Measurements from ENCODE around the gene DDOST. TPM values are rescaled to one million over a fixed set of nuclear protein-coding genes. Genes with fewer than 3 reads are reported as not detected.

Gene DDOST
- total RNA-seq, 1 donor from 2014 or later: 347 TPM

DNA sequence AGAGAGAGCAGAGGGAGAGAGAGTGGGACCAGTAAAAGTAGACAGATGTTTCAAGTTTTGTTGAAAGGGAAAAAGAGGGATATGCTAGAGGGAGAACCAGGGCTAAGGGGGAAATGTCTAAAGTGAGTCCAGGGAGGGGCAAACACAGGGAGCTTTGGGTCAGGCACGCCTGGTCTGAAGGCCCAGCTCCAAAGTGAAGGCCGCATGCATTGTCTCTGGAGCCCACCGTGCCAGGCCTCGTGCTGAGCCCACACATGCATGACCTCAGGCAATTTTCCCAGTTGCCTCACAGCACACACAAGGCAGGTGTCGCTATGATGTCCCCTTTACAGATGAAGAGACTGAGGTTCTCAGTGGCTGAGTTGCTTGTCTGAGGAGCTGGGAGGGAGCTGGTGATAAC lies 40.7 kb upstream of the DDOST start:
- TF ChIP-seq, protein P1, sequence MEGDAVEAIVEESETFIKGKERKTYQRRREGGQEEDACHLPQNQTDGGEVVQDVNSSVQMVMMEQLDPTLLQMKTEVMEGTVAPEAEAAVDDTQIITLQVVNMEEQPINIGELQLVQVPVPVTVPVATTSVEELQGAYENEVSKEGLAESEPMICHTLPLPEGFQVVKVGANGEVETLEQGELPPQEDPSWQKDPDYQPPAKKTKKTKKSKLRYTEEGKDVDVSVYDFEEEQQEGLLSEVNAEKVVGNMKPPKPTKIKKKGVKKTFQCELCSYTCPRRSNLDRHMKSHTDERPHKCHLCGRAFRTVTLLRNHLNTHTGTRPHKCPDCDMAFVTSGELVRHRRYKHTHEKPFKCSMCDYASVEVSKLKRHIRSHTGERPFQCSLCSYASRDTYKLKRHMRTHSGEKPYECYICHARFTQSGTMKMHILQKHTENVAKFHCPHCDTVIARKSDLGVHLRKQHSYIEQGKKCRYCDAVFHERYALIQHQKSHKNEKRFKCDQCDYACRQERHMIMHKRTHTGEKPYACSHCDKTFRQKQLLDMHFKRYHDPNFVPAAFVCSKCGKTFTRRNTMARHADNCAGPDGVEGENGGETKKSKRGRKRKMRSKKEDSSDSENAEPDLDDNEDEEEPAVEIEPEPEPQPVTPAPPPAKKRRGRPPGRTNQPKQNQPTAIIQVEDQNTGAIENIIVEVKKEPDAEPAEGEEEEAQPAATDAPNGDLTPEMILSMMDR (IDR thresholded peaks at IDR 0.05; ENCODE audit: insufficient read depth, low read length, poor library complexity, severe bottlenecking): no peak
- no peaks in the 10 kb centered on the region for H3K27me3 ChIP-seq (ENCODE audit: control insufficient read depth, insufficient read depth, low read length)
- no peak overlapping the region for H3K4me3 ChIP-seq (ENCODE audit: low read depth, low read length)
- no peak for DNase-seq (ENCODE audit: low read depth)
- H3K36me3 ChIP-seq (ENCODE audit: control insufficient read depth, insufficient read depth, low read length): no peaks in the 10 kb centered on the region

DNA sequence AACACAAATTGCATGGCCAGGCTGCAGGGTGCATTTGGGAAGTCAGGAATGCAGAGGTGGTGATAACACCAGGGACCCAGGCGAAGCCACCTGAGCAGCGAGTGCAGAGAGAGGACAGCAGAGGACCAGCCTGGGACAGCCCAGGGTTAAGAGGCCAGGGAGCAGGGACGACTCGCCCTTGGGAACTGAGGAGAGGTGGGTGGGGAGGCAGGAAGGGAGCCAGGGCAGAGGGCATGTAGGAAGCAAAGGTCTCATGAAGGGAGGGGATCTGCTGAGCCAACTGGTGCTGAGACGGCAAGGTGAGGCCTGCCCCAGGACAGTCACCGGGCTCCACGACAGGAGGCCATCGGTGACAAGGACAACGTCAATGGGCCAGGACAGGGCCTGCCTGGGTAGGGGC lies 40.3 kb upstream of the DDOST start:
- Histone ChIP-seq H3K4me3 (ENCODE audit: low read depth, low read length) (no peak overlapping the region), H3K27me3 (ENCODE audit: control insufficient read depth, insufficient read depth, low read length) (no peaks in the 10 kb centered on the region), H3K36me3 (ENCODE audit: control insufficient read depth, insufficient read depth, low read length) (no peaks in the 10 kb centered on the region)
- TF ChIP-seq, protein P1 (IDR thresholded peaks at IDR 0.05; ENCODE audit: insufficient read depth, low read length, poor library complexity, severe bottlenecking): no peak
- DNase-seq (ENCODE audit: low read depth): no peak

DNA sequence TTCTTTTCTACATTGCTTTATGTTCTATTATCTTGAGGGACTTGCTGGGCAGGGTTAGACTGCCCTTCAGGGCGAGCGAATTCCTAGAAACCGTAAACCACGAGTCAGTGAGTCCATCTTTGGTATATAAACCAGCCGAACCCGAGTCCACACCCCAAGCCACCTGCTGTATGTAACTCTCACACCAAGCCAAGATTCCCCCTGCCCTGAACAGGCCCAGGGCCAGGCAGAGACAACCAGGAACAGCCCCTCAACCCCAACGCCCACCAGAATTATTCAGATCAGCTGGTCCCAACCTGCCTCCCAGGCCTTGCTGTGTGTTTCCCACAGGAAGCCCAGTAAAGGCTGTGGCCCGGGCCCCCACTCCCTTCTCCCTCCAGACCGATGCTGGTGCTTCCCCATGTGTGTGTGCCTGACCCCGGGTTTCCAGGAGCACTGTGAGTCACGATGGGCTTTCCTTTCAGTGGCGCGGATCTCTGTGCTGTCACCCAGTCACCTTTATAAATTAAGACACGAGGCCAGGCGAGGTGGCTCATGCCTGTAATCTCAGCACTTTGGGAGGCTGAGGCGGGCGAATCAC lies 39.6 kb upstream of the DDOST start:
- TF ChIP-seq, protein P1 (IDR thresholded peaks at IDR 0.05; ENCODE audit: insufficient read depth, low read length, poor library complexity, severe bottlenecking): no peak
- H3K27me3 ChIP-seq (ENCODE audit: control insufficient read depth, insufficient read depth, low read length): no peaks in the 10 kb centered on the region
- DNase-seq (ENCODE audit: low read depth): no peak
- no peak overlapping the region for H3K4me3 ChIP-seq (ENCODE audit: low read depth, low read length)
- H3K36me3 ChIP-seq (ENCODE audit: control insufficient read depth, insufficient read depth, low read length): no peaks in the 10 kb centered on the region

DNA sequence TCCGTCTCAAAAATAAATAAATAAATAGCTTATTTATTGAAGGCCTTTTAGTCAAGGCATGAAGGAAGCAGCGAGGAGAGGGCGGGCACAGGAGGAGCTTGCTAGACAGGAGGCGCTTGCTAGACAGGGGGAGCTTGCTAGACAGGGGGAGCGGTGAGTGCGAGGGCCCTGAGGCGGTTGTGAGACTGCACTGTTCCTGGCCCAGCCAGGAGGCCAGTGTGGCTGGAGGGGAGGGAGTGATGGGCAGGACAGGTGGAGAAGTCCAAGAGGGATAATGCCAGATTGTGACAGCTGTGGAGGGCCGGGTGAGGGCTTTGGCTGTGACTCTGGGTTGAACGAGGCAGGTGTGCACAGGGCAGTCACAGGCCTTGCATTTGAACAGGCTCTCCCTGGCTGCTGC lies 38.4 kb upstream of the DDOST start:
- TF ChIP-seq, protein P1 (IDR thresholded peaks at IDR 0.05; ENCODE audit: insufficient read depth, low read length, poor library complexity, severe bottlenecking): no peak
- Histone ChIP-seq H3K27me3 (ENCODE audit: control insufficient read depth, insufficient read depth, low read length) (no peaks in the 10 kb centered on the region), H3K36me3 (ENCODE audit: control insufficient read depth, insufficient read depth, low read length) (no peaks in the 10 kb centered on the region), H3K4me3 (ENCODE audit: low read depth, low read length) (no peak overlapping the region)
- DNase-seq (ENCODE audit: low read depth): no peak

DNA sequence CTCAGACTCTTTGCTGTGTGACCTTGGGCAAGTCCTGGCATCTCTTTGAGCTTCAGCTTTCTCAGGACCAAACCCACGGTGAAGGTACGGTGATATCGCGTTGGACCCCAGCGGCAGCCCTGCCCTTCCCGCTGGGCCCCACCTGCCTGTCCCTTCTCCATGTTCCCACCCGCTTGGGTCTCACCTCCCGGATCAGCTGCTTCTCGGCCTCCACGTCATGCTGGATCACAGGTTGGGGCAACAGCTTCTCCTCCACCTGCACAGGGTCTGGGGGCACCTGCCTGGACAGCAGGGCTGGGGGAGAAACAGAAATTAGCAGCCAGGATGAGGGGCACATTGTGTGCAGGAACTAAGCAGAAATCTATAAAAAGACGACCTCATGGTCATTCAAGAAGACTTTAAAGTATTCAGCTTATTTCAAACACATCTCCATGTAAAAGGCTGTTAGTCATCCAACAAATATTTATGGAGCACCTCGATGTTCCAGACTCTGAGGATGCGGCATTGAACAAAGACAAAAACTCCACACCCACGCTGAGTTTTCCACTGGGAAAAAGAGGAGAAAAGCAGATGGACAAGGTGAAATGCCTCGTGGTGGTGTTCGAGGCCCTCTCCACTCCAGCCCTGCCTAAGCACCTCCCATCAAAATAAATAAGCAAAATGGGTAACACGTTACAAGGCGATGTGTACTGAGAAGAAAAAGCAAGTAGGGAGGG lies 37.2 kb upstream of the DDOST start:
- no peaks in the 10 kb centered on the region for H3K36me3 ChIP-seq (ENCODE audit: control insufficient read depth, insufficient read depth, low read length)
- DNase-seq (ENCODE audit: low read depth): peak; percentile 25
- TF ChIP-seq, protein P1 (IDR thresholded peaks at IDR 0.05; ENCODE audit: insufficient read depth, low read length, poor library complexity, severe bottlenecking): no peak
- no peaks in the 10 kb centered on the region for H3K27me3 ChIP-seq (ENCODE audit: control insufficient read depth, insufficient read depth, low read length)
- H3K4me3 ChIP-seq (ENCODE audit: low read depth, low read length): no peak overlapping the region

DNA sequence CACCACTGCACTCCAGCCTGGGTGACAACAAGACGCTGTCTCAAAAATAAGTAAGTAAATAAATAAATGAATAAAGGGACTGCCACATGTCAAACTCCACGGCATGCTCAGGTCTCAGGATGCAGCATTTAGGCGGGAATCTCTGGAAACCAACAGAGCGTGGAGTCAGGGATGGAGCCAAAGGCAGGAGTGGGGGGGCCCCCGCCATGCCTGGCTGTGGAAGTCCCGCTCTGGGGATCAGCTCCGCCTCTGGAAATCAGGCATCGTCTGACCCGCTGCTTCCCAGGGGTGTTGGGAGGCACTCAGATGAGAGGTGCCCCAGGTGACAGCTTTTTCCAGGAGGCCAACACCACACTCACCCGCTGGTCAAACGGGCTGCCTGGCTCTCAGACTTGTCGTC lies 36.4 kb upstream of the DDOST start:
- Histone ChIP-seq H3K36me3 (ENCODE audit: control insufficient read depth, insufficient read depth, low read length) (no peaks in the 10 kb centered on the region), H3K4me3 (ENCODE audit: low read depth, low read length) (no peak overlapping the region), H3K27me3 (ENCODE audit: control insufficient read depth, insufficient read depth, low read length) (no peaks in the 10 kb centered on the region)
- no peak for DNase-seq (ENCODE audit: low read depth)
- TF ChIP-seq, protein P1 (IDR thresholded peaks at IDR 0.05; ENCODE audit: insufficient read depth, low read length, poor library complexity, severe bottlenecking): no peak
